Activated CD4-positive, alpha-beta T cell treated with anti-CD3 and anti-CD28 coated beads, Interleukin-2, Interleukin-6, amounts not matched to agents 100 ng/mL and 50 ng/mL, durations not matched to agents 16 hours and 8 hours (primary cell): ENCODE measurements around the gene AMPD3.
A peak's percentile ranks its signal among the peaks of the same experiment; 100 is the strongest.

Experiments
- DNase-seq: peaks from one replicate; pipeline ENCODE4 v3.0.0-alpha.2; 2020

Gene AMPD3

DNA sequence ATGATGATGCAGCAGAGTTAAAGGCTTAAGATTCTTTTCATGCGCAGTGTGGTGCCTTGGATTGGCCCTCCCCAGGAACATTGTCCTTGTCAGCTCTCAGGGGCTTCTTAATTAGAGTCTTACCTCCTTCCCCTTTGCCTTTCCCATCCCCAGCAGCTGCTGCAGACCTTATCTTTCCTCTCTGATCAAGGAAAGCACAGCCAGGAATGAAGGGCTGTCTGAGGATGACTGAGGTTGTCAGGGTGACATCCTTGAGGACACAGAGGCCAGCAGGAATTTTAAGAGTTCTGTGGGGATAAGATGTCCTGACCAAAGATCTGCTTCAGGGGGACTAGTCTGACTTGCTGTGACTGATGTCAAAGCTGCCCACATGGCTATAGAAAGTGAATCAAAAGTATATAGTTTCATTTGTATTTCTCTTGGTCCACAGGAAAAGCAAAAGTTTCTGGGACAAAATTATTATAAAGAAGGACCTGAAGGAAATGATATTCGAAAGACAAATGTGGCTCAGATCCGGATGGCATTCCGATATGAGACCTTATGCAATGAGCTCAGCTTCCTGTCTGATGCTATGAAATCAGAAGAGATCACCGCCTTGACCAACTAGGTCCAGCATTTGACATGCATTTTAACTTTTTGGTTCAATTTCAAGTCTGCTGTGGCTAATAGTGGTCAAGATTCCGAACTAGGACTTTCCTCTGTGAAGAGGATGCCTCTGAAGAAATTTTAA is 50.4 kb downstream of the AMPD3 start:
- no peak for DNase-seq

DNA sequence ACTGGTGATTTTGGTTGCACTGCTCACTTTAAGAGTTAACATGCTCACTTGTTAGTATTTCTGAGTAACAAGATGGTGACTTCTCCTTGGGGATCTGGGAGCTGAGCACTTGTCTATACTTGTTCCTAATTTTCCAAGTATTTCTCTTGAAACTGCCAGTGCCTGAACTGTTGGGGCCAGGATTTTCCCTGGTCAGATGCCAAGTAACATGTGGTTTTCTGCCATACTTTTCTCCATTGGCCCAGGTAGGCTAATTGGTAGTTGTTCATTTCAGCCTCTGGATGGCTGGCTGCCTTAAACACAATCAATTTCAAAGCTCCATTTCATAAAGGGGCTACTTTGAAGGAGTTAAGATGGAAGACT is 50.9 kb downstream of the AMPD3 start:
- DNase-seq: no peak

GRCh38 chr11:10511181-10511621 is 56.1 kb downstream of the AMPD3 start:
- DNase-seq: no peak

- DNase-seq: no peak
Observed at GRCh38 chr11:10514202-10514601, 59.1 kb downstream of the AMPD3 start.

GRCh38 chr11:10514709-10515108 is 59.6 kb downstream of the AMPD3 start:
- DNase-seq: no peak

GRCh38 chr11:10515418-10515817 is 60.4 kb downstream of the AMPD3 start:
- no peak for DNase-seq

DNA sequence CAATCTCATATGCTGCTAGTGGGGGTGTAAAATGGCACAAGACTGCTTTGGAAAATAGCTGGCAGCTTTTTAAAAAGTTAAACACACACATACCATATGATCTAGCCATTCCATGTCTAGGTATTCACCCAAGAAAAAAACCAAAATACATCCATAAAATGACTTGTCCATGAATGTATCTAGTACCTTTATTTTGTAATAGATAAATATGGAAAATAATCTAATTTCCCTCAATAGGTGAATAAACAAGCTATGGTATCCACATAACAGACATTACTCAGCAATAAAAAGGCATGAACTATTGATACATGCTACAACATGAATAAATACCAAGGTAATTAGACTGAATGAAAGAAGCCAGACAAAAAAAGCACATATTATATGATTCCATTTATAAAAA is 63.1 kb downstream of the AMPD3 start:
- DNase-seq: no peak

- DNase-seq: no peak
Observed at GRCh38 chr11:10518891-10519290, 63.8 kb downstream of the AMPD3 start.

GRCh38 chr11:10519630-10520029 is 64.6 kb downstream of the AMPD3 start:
- DNase-seq: no peak

GRCh38 chr11:10520562-10520961 is 65.5 kb downstream of the AMPD3 start:
- DNase-seq: no peak

DNA sequence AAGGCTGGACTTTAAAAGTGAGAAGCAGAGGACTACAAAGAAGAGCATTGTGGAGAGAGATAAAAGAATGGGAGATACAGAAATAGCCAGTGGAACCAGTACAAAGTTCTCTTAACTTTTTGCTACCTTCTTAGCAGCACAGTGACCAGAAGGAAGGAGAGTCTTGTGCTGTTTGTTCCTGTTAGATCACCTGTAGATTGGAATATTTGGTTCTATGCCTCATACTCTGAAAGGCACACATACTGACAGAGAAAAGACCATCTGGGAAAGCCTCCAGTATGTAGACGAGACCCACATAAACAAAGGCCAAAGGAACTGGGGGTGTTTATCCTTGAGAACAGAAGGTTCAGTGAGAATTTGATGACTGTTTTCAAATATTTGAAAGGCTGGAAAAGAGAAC is 67.2 kb downstream of the AMPD3 start:
- DNase-seq: no peak

DNA sequence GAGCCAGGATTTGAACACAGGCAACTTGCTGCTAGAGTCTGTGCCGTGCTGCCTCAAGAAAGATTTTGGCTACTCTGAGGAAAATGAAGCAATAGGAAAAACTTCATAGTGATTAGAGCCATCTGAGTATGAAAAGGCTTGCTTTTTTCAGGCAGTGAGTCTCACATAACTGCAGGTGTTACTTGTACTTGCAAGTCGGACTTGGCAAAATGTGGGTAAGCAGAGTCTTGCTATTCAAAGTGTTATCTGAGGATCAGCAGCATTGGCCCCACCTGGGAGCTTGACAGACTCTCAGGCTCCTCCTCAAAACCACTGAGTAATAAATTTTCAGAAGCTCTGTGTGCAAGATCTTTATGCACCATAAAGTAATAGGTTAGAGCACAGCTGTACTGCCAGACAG is 67.9 kb downstream of the AMPD3 start:
- no peak for DNase-seq

DNA sequence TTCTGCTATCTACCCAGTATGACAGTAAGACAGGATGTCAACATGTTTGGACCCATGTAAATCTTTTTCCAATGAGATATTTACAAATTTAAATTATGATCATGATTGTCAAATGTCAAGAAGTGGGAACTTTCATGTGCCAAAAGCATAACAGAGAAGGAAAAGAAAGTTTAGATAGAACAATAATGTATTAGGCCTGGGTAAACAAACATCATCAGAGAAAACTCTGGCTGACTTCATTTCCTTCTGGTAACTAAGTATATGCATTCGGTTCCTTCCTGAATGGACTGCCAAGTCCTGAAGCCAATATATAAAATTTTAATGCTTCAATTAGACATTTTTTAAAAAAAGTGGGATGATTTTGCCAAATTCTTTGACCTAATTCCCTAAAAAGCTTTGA is 69.4 kb downstream of the AMPD3 start:
- no peak for DNase-seq

DNA sequence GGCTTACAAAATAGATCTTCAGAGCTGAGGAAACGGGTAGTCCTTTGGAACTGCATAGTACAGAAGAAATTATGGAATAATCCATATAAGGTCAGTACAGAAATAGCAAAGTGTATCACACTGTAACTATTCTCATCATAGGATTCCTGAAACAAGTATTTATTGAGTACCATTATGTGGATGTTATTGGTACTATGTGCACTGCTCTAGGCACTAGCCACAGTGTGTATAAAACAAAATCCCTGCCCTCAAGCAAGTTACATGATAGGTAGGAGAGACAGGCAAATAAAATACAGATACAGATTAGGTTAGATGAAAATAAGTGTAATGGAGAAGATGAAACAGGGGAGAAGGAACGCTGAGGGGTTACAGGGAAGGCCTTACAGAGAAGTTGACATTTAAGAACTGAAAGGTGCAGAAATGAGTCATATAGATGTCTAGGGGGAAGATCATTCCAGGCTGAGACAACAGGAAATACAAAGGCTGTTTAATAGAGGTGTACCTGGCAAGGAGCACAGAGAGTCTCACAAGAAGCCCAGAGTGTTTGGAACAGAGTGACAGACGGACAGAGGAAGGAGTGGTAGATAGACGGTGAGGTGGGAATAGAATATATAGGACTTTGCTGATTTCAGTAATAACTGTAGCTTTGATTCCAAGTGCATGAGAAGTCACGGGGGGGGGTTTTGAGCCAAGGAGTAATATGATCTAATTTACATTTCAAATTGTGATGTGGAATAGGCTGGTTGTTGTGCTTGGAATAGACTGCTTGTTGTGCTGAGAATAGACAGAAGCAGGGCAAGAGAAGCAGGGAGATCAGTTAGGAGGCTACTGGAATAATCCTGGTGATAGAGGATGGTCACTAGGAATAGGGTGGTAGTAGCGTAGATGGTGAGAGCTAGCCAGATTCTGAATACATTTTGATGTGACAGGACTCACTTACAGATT is 72.2 kb downstream of the AMPD3 start:
- peak; percentile 29 for DNase-seq

DNA sequence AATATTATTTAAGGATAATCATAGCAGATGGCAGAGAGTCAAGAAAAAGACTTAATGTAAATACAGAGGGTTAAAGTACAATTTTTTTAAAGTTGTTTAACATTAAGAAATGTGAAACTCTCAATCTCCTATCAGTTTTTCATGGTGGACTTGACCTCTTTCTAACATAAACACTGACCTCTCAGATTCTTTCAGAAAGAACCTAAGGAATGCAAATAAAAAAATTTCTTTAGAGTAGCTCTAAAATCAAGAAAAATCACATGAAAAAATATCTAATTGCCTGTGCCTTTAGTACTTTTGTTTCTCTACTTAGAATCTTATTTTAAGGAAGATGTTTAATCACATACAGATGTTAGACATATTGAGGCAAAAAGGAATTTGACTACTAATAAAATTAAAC is 73.1 kb downstream of the AMPD3 start:
- no peak for DNase-seq

DNA sequence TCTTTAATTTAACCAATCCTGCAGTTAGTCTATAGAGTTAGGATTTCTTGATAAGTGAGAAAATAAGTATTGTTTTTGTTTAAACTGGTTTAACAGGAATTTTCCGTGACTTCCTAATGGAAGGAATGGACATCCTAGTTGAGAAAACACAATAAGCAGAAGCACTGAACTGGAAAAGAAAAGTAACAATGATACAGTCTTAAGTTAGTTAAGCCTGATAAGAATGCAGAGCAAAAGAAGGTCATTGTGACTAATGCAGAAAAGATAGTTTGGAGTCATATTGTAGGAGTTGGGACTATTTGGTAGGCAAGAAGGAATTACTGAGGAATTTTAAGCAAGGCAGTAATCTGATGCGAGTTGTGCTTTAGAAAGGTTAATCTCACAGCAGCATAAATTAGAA is 74.2 kb downstream of the AMPD3 start:
- DNase-seq: no peak

GRCh38 chr11:10532526-10532925 is 77.5 kb downstream of the AMPD3 start:
- DNase-seq: no peak

- DNase-seq: no peak
Observed at GRCh38 chr11:10533323-10533722, 78.3 kb downstream of the AMPD3 start.

DNA sequence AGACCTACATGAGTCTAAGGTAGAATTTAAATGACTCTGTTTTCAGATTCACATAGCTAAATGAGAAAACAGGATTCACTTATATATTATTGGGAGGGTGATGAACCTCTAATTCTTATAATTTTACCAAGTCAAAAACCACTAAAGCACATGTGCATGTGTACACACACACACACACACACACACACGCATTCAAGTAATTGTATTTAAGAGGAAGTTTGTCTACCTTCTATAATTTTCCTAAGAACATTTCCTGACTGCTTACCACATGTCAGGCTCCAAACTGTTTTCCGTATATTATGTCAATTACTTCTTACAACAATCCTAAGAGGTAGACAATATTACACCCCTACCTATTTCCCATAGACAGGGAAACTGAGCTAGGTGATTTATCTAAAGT is 79.3 kb downstream of the AMPD3 start:
- DNase-seq: no peak

- DNase-seq: no peak
Observed at GRCh38 chr11:10537600-10537999, 82.5 kb downstream of the AMPD3 start.

GRCh38 chr11:10538924-10539323 is 83.9 kb downstream of the AMPD3 start:
- DNase-seq: no peak

GRCh38 chr11:10539339-10539738 is 84.3 kb downstream of the AMPD3 start:
- no peak for DNase-seq

GRCh38 chr11:10540546-10540914 is 85.5 kb downstream of the AMPD3 start:
- DNase-seq: no peak

DNA sequence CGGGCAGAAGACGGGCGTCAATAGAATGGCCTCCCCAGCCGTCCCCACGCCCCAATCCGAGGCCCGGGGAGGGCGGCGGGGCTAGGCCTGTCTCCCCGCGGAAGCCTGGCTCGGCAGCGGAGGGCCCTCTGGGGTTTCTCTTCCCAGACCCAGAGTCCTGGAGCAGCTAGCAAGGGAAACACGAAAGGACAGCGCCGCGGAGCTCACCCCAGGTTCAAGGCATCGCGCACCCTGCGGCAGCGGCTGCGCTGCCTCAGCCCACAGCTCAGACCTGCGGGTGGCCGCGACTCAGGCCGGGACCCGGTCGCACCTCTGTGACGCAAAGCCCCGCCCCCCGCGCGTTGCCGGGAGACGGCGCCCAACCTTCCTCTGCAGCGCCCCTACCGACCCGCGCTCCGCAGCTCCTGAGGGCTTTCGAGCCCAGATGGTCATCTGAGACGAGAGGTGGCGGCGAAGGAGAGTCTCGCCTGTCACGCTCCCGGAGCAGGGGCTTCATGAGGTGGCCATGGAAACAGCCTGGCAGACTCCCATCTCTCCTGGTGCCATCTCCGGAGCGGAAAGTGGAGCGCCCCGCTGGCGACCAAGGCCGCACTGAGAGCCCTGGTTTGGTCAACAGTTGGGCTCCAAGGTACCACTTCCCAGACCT is 86.0 kb downstream of the AMPD3 start, which contains the start of gene RNF141:
RNF141 (minus strand) TSS at position 273 of the 646 bp plus-strand sequence. CDS start 7,029 bp downstream, outside the sequence.
- peak; percentile 97 for DNase-seq
